SK-N-SH treated with all-trans-retinoic acid at 6 μM for 48 hours (cell line): ENCODE measurements around the gene KLF11.

Experiments used
- BACH2 ChIP-seq: fragments of 250-450 bp; sonication (Bioruptor Pico); IDR thresholded peaks from 2 replicates; pipeline ENCODE4 v1.9.0; 2021; ENCODE audit warnings: mild to moderate bottlenecking, borderline replicate concordance
- TOX ChIP-seq: fragments of 250-450 bp; sonication (Bioruptor Pico); IDR thresholded peaks from 2 replicates; pipeline ENCODE4 v1.8.0; 2021; ENCODE audit warnings: mild to moderate bottlenecking, moderate library complexity, borderline replicate concordance

DNA sequence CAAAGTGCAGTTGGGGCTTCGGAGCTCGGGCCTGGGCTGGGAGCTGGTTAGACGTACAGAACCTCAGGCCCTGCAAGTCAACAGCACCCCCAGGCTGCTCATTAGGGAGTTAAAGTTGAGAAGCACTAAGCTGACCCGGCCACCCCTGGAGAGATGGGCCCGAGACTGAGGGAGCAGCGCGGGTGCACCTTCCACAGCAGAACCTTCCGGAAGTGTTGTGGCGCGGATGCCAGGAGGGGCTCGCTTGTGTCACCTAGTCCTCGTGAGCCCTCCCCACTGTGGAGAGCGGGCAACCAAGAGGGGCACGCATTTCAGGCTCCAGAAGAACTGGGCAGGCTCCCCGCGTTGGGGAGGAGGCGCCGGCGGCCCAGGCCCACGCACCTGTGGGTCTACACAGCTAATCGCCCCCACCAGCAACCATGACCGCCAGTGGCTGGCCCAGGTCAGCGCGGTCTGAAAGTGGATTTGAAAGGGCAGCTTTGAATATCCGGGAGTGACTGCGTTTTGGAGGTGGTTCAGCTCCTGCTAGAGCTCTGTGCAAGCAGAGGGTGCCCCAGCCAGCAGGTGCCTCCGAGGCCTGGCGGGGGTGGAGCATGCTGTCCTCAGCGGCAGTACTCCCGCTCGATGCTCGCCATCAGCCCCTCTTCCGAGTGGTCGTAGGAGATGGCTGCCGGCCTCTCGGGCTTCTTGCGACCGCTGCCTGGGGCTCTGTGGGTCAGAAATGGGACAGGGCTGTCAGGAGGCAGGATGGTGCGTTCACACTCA lies 15.1 kb downstream of the KLF11 start:
- TF ChIP-seq TOX (CRISPR knock-in tag): no peak
- TF ChIP-seq BACH2 (CRISPR knock-in tag): no peak
